Fibroblast of lung (primary cell): ENCODE results near the gene NIPSNAP2. TPM values are rescaled to one million over a fixed set of nuclear protein-coding genes. Genes with fewer than 3 reads are reported as not detected.

Experiments
- DNase-seq, 2 donors: peaks; one replicate each; pipeline versions ENCODE4 v3.0.0 to v3.0.0-alpha.2; 2010; ENCODE audit warnings: low read depth in 2 of 2
- H2AFZ ChIP-seq: 2 replicates; pipeline ENCODE4 v1.5.1; 2012; ENCODE audit warnings: low read length, control low read depth, inconsistent platforms
- H3K27ac ChIP-seq: 2 replicates; pipeline ENCODE4 v1.5.1; 2011; ENCODE audit warnings: low read length, control low read depth; ENCODE audit not compliant: insufficient read depth
- H3K27me3 ChIP-seq: 2 replicates; pipeline ENCODE4 v1.5.1; 2011; ENCODE audit warnings: mild to moderate bottlenecking, low read length; ENCODE audit not compliant: control insufficient read depth, insufficient read depth
- H3K36me3 ChIP-seq: 2 replicates; pipeline ENCODE4 v1.5.1; 2011; ENCODE audit warnings: low read length; ENCODE audit not compliant: control insufficient read depth, insufficient read depth
- H3K4me1 ChIP-seq: 2 replicates; pipeline ENCODE4 v1.5.1; 2011; ENCODE audit warnings: low read length; ENCODE audit not compliant: control insufficient read depth, insufficient read depth; ENCODE audit errors: extremely low read depth
- H3K4me2 ChIP-seq: 2 replicates; pipeline ENCODE4 v1.5.1; 2011; ENCODE audit warnings: low read length, control low read depth; ENCODE audit not compliant: insufficient read depth; ENCODE audit errors: extremely low read depth
- H3K4me3 ChIP-seq, 4 experiments: fragments of 200-600 bp in 1 of 4; sonication (generic) in 1 of 4; replicated peaks in 1 of 4; 2 replicates each; pipeline ENCODE4 v1.5.1; 2011 to 2016; ENCODE audit warnings: low read length in 4 of 4, low read depth in 3 of 4, mild to moderate bottlenecking in 3 of 4, control low read depth in 2 of 4, inconsistent platforms in 1 of 4, mixed read lengths in 1 of 4; ENCODE audit not compliant: insufficient read depth in 1 of 4; ENCODE audit errors: control extremely low read depth in 1 of 4
- H3K79me2 ChIP-seq: 2 replicates; pipeline ENCODE4 v1.5.1; 2012; ENCODE audit warnings: mild to moderate bottlenecking, low read length, inconsistent platforms; ENCODE audit not compliant: control insufficient read depth, insufficient read depth
- H3K9ac ChIP-seq: 2 replicates; pipeline ENCODE4 v1.5.1; 2011; ENCODE audit warnings: mild to moderate bottlenecking, low read length, control low read depth; ENCODE audit not compliant: insufficient read depth
- H3K9me3 ChIP-seq: 2 replicates; pipeline ENCODE4 v1.5.1; 2012; ENCODE audit warnings: low read depth, low read length; ENCODE audit not compliant: control insufficient read depth, insufficient read depth
- H4K20me1 ChIP-seq: 2 replicates; pipeline ENCODE4 v1.5.1; 2011; ENCODE audit warnings: low read length; ENCODE audit not compliant: control insufficient read depth, insufficient read depth; ENCODE audit errors: extremely low read depth
- EZH2 ChIP-seq: IDR thresholded peaks from 2 replicates; pipeline ENCODE4 v1.5.1; 2012; ENCODE audit warnings: low read length, control low read depth, mild to moderate bottlenecking; ENCODE audit errors: missing control alignments
- polyA plus RNA-seq, 2 donors: library from polyadenylated mRNA; depleted of rRNA in 1 of 2; stranded (reverse) in 1 of 2; unstranded in 1 of 2; fragments of >200 nt; gene quantifications; 2 replicates each; pipeline ENCODE4 v1.2.1, GENCODE V29; 2011 to 2012; ENCODE audit warnings: missing spikeins in 1 of 2
- total RNA-seq: library from RNA; depleted of rRNA; stranded (reverse); fragments of >200 nt; gene quantifications from 2 replicates; pipeline ENCODE4 v1.2.1, GENCODE V29; 2014
- TF ChIP-seq, protein P1 (sequence below), 2 donors: IDR thresholded peaks in 1 of 2; conservative IDR thresholded peaks in 1 of 2; 1 replicate in 1 of 2; 2 replicates in 1 of 2; pipeline ENCODE4 v1.5.1; 2011 to 2012; ENCODE audit warnings: low read length in 2 of 2, control low read depth in 1 of 2, inconsistent platforms in 1 of 2, low read depth in 1 of 2, mild to moderate bottlenecking in 1 of 2

Gene NIPSNAP2
- total and polyA plus RNA-seq, 2 donors (not counting 1 experiment from before 2014, with no cell fraction given), result 42.4 to 65.0 TPM

DNA sequence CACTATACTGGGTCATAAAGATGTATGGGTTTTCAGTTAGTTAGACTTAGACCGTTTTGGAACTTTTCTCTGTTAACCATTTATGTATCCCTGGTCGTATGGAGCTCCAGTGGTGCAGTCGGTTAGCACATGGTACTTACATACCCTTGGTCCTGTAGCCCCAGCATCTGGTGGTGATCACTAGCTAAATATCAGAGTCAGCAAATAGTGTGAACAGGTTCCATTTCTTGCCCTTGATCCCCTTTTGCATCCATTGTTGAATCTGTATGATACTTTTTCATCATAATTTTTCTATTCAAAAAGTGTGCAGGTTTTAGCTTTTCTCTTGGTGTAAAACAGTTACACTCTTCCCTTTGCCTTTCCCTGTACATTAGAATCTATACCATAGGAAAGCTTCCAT lies 15.9 kb downstream of the NIPSNAP2 start:
- H2AFZ ChIP-seq, result no peak overlapping the region
- no peak overlapping the region for H3K9ac ChIP-seq
- no peaks in the 10 kb centered on the region for H3K79me2 ChIP-seq
- no peaks in the 10 kb centered on the region for H4K20me1 ChIP-seq
- H3K27me3 ChIP-seq, result no peaks in the 10 kb centered on the region
- H3K9me3 ChIP-seq, result no peaks in the 10 kb centered on the region
- no peak for TF ChIP-seq EZH2
- TF ChIP-seq, protein P1, sequence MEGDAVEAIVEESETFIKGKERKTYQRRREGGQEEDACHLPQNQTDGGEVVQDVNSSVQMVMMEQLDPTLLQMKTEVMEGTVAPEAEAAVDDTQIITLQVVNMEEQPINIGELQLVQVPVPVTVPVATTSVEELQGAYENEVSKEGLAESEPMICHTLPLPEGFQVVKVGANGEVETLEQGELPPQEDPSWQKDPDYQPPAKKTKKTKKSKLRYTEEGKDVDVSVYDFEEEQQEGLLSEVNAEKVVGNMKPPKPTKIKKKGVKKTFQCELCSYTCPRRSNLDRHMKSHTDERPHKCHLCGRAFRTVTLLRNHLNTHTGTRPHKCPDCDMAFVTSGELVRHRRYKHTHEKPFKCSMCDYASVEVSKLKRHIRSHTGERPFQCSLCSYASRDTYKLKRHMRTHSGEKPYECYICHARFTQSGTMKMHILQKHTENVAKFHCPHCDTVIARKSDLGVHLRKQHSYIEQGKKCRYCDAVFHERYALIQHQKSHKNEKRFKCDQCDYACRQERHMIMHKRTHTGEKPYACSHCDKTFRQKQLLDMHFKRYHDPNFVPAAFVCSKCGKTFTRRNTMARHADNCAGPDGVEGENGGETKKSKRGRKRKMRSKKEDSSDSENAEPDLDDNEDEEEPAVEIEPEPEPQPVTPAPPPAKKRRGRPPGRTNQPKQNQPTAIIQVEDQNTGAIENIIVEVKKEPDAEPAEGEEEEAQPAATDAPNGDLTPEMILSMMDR (conservative IDR thresholded peaks at IDR 0.05 in 1 of 2, IDR thresholded peaks at IDR 0.05 in 1 of 2; ENCODE audit: low read depth in 1 of 2, low read length in 2 of 2), result no peak
- H3K27ac ChIP-seq, result no peak overlapping the region
- H3K4me2 ChIP-seq, result no peak overlapping the region
- DNase-seq, result no peak
- no peak overlapping the region for H3K4me3 ChIP-seq
- H3K36me3 ChIP-seq, result peaks cover 5% of the 10 kb centered on the region
- no peaks in the 10 kb centered on the region for H3K4me1 ChIP-seq

DNA sequence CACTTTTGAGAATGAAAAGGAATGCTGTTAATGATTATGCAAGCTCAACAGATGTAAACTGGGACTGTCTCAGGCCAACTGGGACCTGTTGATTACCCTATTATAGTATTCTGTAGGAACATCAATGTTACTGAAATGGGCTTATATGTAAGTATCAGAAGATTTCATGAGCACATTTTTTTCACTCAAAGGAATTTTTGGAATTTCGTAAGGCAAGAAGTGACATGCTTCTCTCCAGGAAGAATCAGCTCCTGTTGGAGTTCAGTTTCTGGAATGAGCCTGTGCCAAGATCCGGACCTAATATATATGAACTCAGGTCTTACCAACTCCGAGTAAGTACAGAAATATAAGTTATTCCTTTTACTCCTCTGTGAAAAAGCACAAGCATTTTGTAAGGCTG lies 19.2 kb downstream of the NIPSNAP2 start:
- TF ChIP-seq, protein P1 (conservative IDR thresholded peaks at IDR 0.05 in 1 of 2, IDR thresholded peaks at IDR 0.05 in 1 of 2; ENCODE audit: low read depth in 1 of 2, low read length in 2 of 2), result no peak
- no peak for TF ChIP-seq EZH2
- Histone ChIP-seq H3K27me3 (no peaks in the 10 kb centered on the region), H3K36me3 (peaks cover 7% of the 10 kb centered on the region), H3K4me3 (no peak overlapping the region), H4K20me1 (no peaks in the 10 kb centered on the region), H3K27ac (no peak overlapping the region), H3K4me2 (no peak overlapping the region), H2AFZ (no peak overlapping the region), H3K9me3 (no peaks in the 10 kb centered on the region), H3K4me1 (no peaks in the 10 kb centered on the region), H3K79me2 (no peaks in the 10 kb centered on the region), H3K9ac (no peak overlapping the region)
- DNase-seq, result no peak

DNA sequence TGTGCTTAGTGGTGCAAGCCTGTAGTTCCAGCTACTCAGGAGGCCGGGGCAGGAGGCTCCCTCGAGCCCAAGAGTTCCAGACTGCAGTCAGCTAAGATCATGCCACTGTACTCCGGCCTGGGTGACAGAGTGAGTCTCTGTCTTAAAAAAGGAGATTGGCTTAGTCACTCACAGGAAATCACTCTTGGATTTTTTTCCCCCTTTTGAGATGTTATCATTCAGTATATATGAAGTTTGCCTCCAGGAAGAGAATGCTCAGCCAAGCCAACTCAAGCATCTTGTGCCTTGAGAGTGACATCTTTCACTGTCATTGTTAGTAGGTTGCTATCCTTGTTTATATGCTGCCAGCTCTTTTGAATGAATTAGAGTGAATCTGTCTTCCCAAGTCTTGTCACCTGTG lies 28.0 kb downstream of the NIPSNAP2 start:
- no peak overlapping the region for H2AFZ ChIP-seq
- DNase-seq, result no peak

More for the DNA sequence above, 28.0 kb downstream of the NIPSNAP2 start:
- Histone ChIP-seq H3K4me2 (no peak overlapping the region), H4K20me1 (no peaks in the 10 kb centered on the region), H3K79me2 (no peaks in the 10 kb centered on the region), H3K4me3 (no peak overlapping the region), H3K36me3 (peaks cover 2% of the 10 kb centered on the region), H3K9me3 (no peaks in the 10 kb centered on the region), H3K27me3 (no peaks in the 10 kb centered on the region), H3K27ac (no peak overlapping the region), H3K9ac (no peak overlapping the region), H3K4me1 (no peaks in the 10 kb centered on the region)
- TF ChIP-seq EZH2, result no peak
- TF ChIP-seq, protein P1 (conservative IDR thresholded peaks at IDR 0.05 in 1 of 2, IDR thresholded peaks at IDR 0.05 in 1 of 2; ENCODE audit: low read depth in 1 of 2, low read length in 2 of 2), result no peak
